Large intestine (tissue), 3 donors: ENCODE results near the gene FBLL1. TPM values are rescaled to one million over a fixed set of nuclear protein-coding genes. Genes with fewer than 3 reads are reported as not detected.
A peak's percentile ranks its signal among the peaks of the same experiment; 100 is the strongest.
"Not testable (repeated sequence)": the region's sequence is repeated elsewhere in the genome, so short reads cannot be mapped to it uniquely, and the experiment has no call there.

ENCODE experiments used
- DNase-seq, 2 donors: peaks; one replicate each; pipeline versions ENCODE4 v3.0.0 to v3.0.0-alpha.2; 2013
- H3K27ac ChIP-seq: one replicate; pipeline ENCODE4 v1.5.1; 2013; ENCODE audit warnings: low read length
- H3K27me3 ChIP-seq: 2 replicates; pipeline ENCODE4 v1.6.1; 2013; ENCODE audit warnings: low read length; ENCODE audit not compliant: control insufficient read depth, insufficient read depth
- H3K36me3 ChIP-seq: 2 replicates; pipeline ENCODE4 v1.6.1; 2013; ENCODE audit warnings: low read length; ENCODE audit not compliant: control insufficient read depth, insufficient read depth
- H3K4me1 ChIP-seq: one replicate; pipeline ENCODE4 v1.6.1; 2013; ENCODE audit warnings: low read length; ENCODE audit not compliant: control insufficient read depth, insufficient read depth
- H3K4me3 ChIP-seq: one replicate; pipeline ENCODE4 v1.5.1; 2013; ENCODE audit warnings: low read length
- H3K9me3 ChIP-seq: one replicate; pipeline ENCODE4 v1.6.1; 2013; ENCODE audit warnings: mild to moderate bottlenecking, low read depth, low read length, moderate library complexity; ENCODE audit not compliant: control insufficient read depth
- WGBS: methylation state at CpG from one replicate; pipeline ENCODE4 v1.1.5; 2013; ENCODE audit warnings: low lambda C conversion rate; ENCODE audit not compliant: insufficient coverage; 5-methylcytosine and 5-hydroxymethylcytosine counted together
- polyA plus RNA-seq: library from polyadenylated mRNA; unstranded; fragments of 120-200 nt; gene quantifications from one replicate; pipeline ENCODE4 v1.2.1, GENCODE V29; 2013

The FBLL1 gene
- polyA plus RNA-seq, 1 donor: 4.0 TPM

DNA sequence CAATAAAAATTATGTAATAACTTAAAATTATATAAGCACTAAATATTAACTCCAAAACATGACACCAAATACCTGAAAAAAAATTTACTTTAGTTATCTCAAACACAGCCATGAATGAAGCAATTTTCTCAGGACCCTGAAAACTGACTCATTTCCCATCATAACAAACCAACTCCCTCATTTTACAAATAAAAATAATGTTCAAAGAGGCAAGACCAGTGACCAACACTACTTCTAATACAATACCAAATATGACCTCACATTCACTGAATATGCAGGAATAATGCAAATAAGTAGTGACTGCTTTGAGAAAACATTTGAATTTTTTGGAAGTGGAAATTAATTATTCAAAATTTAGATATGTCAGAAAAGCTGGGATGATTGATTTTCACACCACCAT, 21.6 kb downstream of the FBLL1 start:
- H3K9me3 ChIP-seq: no peaks in the 10 kb centered on the region
- no peaks in the 10 kb centered on the region for H3K4me1 ChIP-seq
- H3K36me3 ChIP-seq: peaks cover 26% of the 10 kb centered on the region
- no peaks in the 10 kb centered on the region for H3K27me3 ChIP-seq
- no peak for DNase-seq
- no peak overlapping the region for H3K27ac ChIP-seq
- H3K4me3 ChIP-seq: no peak overlapping the region

DNA sequence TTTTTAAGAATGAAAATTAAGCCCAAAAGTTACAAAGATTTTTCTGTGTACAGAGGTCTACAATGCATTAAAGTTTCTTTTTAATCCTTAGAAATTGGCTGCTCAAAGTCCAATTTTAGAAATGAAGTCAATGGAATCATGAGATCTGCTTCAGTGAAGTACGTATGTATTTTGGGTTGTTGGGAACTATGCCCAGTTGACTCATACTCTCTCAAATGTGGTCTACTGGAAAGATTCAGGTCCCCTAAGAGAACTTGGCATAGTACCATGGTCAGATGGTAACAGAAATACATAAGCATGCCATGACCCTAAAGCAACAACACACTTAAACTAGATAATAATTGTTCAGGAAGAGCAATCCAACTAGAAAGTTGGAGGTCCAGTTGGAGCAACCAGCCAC, 23.0 kb downstream of the FBLL1 start:
- H3K27me3 ChIP-seq: no peaks in the 10 kb centered on the region
- peaks cover 35% of the 10 kb centered on the region for H3K36me3 ChIP-seq
- H3K27ac ChIP-seq: no peak overlapping the region
- H3K9me3 ChIP-seq: no peaks in the 10 kb centered on the region
- no peaks in the 10 kb centered on the region for H3K4me1 ChIP-seq
- no peak for DNase-seq
- no peak overlapping the region for H3K4me3 ChIP-seq
- no CpG with 5 or more reads among the region's 1 CpG for WGBS

GRCh38 chr5:168553377-168554130, 24.4 kb downstream of the FBLL1 start:
- DNase-seq: no peak
- Histone ChIP-seq H3K4me1 (no peaks in the 10 kb centered on the region), H3K36me3 (peaks cover 44% of the 10 kb centered on the region), H3K27me3 (no peaks in the 10 kb centered on the region), H3K9me3 (no peaks in the 10 kb centered on the region), H3K4me3 (no peak overlapping the region), H3K27ac (no peak overlapping the region)
- 93% methylated on average over 2 of the region's 2 CpGs for WGBS

DNA sequence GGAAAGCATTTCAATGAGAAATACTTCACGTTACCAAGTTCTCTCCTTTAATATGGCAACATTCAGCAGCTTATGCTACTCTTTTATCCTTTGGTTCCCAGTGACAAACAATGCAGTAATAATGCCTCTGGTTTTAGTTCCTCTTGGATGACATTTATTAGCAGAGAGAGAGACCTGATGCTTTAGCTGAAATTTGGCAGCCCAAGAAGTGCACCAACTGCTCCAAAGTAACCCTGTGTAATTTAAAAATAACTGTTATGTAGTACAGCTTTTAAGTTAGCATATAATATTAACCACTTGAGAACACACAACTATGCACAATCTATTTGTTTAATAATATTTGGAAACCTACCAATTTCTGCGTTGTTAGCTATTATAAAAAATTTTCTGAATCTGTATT, 28.3 kb downstream of the FBLL1 start:
- H3K36me3 ChIP-seq: peaks cover 61% of the 10 kb centered on the region
- no peaks in the 10 kb centered on the region for H3K27me3 ChIP-seq
- no peak for DNase-seq
- H3K9me3 ChIP-seq: no peaks in the 10 kb centered on the region
- peaks cover 6% of the 10 kb centered on the region for H3K4me1 ChIP-seq
- H3K27ac ChIP-seq: no peak overlapping the region
- H3K4me3 ChIP-seq: no peak overlapping the region
- WGBS: 100% methylated on average over 1 of the region's 2 CpGs

- no peaks in the 10 kb centered on the region for H3K9me3 ChIP-seq
- peak; percentile 48 to 71 for DNase-seq
- peaks cover 8% of the 10 kb centered on the region for H3K4me1 ChIP-seq
- peaks cover 48% of the 10 kb centered on the region for H3K36me3 ChIP-seq
- peak overlapping the region; percentile 76 for H3K27ac ChIP-seq
- no peaks in the 10 kb centered on the region for H3K27me3 ChIP-seq
- 22% methylated on average over 2 of the region's 2 CpGs for WGBS
- no peak overlapping the region for H3K4me3 ChIP-seq
Measured at GRCh38 chr5:168562279-168562678, 33.2 kb downstream of the FBLL1 start.

- no peak overlapping the region for H3K4me3 ChIP-seq
- no peak for DNase-seq
- no peaks in the 10 kb centered on the region for H3K27me3 ChIP-seq
- H3K9me3 ChIP-seq: no peaks in the 10 kb centered on the region
- WGBS: 100% methylated on average over 1 of the region's 1 CpG
- H3K27ac ChIP-seq: no peak overlapping the region
- H3K36me3 ChIP-seq: peaks cover 44% of the 10 kb centered on the region
- H3K4me1 ChIP-seq: peaks cover 8% of the 10 kb centered on the region
Measured at GRCh38 chr5:168563959-168564358, 34.9 kb downstream of the FBLL1 start.

DNA sequence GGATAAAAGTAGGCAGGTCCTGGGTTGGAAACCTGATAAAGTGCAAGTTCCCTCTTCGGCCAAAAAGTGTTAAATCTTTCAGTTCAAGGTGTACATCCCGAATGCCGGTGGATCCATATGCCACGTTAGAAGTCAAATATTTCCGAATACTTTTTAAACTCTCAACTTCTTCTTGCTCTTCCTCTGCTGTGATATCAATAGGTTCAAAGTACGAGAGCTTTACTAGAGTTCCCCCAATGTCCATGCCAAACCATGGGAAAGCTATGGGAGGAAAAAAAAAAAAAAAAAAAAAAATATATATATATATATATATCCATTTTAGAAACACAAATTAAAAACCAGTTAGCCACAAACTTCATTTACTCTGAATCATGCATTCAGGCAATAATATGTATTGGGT, 39.6 kb downstream of the FBLL1 start:
- Histone ChIP-seq H3K9me3 (no peaks in the 10 kb centered on the region), H3K36me3 (peaks cover 25% of the 10 kb centered on the region), H3K4me3 (no peak overlapping the region), H3K27me3 (no peaks in the 10 kb centered on the region), H3K4me1 (no peaks in the 10 kb centered on the region), H3K27ac (no peak overlapping the region)
- 100% methylated on average over 4 of the region's 6 CpGs for WGBS
- no peak for DNase-seq

DNA sequence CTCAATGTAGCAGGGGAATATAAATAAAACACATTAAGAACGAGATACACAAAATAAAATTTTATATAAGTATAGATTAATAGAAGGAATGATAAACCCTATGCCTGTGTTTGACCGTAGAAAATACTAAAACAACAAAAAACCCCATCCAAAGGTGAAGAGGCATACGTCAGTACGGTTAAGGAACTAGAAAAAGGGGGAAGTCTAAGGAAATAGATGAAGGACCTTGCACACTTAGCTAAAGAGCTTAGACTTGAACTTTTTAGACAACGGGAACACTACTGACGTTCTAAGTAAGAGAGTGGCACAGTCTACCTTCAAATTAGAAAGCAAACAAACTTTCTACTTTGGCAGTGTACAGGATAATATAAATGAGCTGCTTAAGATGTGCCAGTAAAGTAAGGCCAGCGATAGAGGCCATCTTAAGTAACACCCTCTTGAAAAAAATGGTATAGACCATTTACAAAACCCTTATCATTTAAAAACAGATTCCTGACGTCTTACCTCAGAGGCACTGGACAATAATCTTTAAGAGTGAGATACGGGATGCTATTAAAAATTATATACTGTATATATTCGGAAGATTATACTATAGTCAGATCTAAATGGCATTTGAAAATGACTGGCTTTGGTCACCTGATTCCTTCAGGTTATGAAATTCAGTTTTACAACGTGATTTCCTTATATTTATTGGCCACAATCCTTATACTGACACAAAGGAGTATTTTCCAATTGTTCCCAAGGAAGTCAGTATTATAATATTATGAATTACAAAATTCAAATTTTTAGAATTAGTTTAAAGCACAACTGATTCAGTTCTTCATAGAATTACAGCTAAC, 41.6 kb downstream of the FBLL1 start:
- H3K4me3 ChIP-seq: no peak overlapping the region
- WGBS: 81% methylated on average over 9 of the region's 11 CpGs

GRCh38 chr5:168573663-168574062, 44.6 kb downstream of the FBLL1 start:
- WGBS: no CpG with 5 or more reads among the region's 3 CpGs
- not testable (repeated sequence) for H3K36me3 ChIP-seq, H3K4me1 ChIP-seq, H3K27me3 ChIP-seq, DNase-seq, H3K27ac ChIP-seq, H3K9me3 ChIP-seq, H3K4me3 ChIP-seq

More for the DNA sequence above, 41.6 kb downstream of the FBLL1 start:
- Histone ChIP-seq H3K36me3 (peaks cover 25% of the 10 kb centered on the region), H3K27ac (no peak overlapping the region), H3K27me3 (no peaks in the 10 kb centered on the region), H3K4me1 (no peaks in the 10 kb centered on the region), H3K9me3 (no peaks in the 10 kb centered on the region)
- DNase-seq: peak in 1 of 2 donors; percentile 26

DNA sequence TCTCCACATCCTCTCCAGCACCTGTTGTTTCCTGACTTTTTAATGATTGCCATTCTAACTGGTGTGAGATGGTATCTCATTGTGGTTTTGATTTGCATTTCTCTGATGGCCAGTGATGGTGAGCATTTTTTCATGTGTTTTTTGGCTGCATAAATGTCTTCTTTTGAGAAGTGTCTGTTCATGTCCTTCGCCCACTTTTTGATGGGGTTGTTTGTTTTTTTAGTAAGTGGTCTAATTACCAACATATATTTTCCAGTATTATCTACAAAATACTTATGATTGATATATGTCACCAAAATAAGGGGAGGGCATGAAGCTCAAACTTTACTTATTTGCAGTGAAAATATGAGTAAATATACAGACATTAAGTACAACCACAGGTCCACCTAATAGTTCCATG, 45.1 kb downstream of the FBLL1 start:
- H3K4me1 ChIP-seq, H3K27me3 ChIP-seq, H3K27ac ChIP-seq, H3K36me3 ChIP-seq, H3K9me3 ChIP-seq, DNase-seq, H3K4me3 ChIP-seq: not testable (repeated sequence)
- no CpG with 5 or more reads among the region's 1 CpG for WGBS
